Keratinocyte (primary cell): ENCODE results near the gene GPX4.

ENCODE experiments used
- CTCF ChIP-seq, 3 experiments: IDR thresholded peaks in 1 of 3; conservative IDR thresholded peaks in 1 of 3; optimal IDR thresholded peaks in 1 of 3; 2 replicates in 2 of 3; 3 replicates in 1 of 3; pipeline versions ENCODE3 to v1.5.1; 2011; ENCODE audit warnings: low read length in 3 of 3, mild to moderate bottlenecking in 3 of 3, moderate library complexity in 2 of 3, control low read depth in 1 of 3, inconsistent platforms in 1 of 3; ENCODE audit not compliant: insufficient read depth in 2 of 3; ENCODE audit errors: extremely low read depth in 1 of 3
- EZH2 ChIP-seq: IDR thresholded peaks from one replicate; pipeline ENCODE4 v1.6.1; 2012; ENCODE audit warnings: inconsistent platforms, mild to moderate bottlenecking, low read length, moderate library complexity

DNA sequence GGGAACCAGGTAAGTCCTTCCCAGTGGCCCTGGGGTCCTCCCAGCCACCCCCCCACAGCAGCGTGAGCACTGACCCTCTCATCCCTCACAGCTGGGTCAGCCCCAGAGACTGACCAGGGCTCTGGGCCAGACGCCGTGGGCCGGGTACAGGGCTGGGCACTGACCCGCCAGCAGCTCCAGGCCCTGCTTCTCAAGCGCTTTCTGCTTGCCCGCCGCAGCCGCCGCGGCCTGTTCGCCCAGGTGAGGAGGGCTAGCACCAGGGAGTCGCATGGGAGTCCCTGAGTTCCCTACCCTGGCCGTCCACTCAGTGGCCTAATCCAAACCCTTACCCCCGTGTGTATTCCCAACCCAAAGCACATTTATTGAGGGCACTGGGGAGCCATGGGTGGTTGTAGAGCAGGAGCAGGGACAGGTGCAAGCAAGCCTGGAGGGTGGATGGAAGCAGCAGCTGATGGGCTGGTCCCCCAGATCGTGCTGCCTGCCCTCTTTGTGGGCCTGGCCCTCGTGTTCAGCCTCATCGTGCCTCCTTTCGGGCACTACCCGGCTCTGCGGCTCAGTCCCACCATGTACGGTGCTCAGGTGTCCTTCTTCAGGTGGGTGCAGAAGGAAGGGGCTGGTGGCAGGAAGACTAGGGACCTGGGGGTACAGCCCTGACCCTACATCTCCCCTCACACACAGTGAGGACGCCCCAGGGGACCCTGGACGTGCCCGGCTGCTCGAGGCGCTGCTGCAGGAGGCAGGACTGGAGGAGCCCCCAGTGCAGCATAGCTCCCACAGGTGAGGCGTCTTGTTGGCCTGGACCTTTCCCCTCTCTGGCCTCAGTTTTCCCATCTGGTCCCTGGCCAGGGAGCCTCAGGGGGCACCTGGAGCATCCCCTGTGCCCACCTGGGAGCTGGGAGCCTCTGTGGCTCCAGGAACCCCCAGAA, 49.4 kb upstream of the GPX4 start:
- TF ChIP-seq CTCF (optimal IDR thresholded peaks at IDR 0.05 in 1 of 3, IDR thresholded peaks at IDR 0.05 in 1 of 3, conservative IDR thresholded peaks at IDR 0.05 in 1 of 3; ENCODE audit: extremely low read depth in 1 of 3, insufficient read depth in 2 of 3, low read length in 3 of 3) (no peak), EZH2 (no peak)
